ENCODE data around the gene METAP1. TPM values are rescaled to one million over a fixed set of nuclear protein-coding genes. Genes with fewer than 3 reads are reported as not detected.

METAP1 gene
- total and polyA plus RNA-seq, 10 donors = 22.0 to 34.7 (median 29.8) TPM

GRCh38 chr4:99084595-99084994 lies 89.1 kb downstream of the METAP1 start:
- TF ChIP-seq, protein P1, sequence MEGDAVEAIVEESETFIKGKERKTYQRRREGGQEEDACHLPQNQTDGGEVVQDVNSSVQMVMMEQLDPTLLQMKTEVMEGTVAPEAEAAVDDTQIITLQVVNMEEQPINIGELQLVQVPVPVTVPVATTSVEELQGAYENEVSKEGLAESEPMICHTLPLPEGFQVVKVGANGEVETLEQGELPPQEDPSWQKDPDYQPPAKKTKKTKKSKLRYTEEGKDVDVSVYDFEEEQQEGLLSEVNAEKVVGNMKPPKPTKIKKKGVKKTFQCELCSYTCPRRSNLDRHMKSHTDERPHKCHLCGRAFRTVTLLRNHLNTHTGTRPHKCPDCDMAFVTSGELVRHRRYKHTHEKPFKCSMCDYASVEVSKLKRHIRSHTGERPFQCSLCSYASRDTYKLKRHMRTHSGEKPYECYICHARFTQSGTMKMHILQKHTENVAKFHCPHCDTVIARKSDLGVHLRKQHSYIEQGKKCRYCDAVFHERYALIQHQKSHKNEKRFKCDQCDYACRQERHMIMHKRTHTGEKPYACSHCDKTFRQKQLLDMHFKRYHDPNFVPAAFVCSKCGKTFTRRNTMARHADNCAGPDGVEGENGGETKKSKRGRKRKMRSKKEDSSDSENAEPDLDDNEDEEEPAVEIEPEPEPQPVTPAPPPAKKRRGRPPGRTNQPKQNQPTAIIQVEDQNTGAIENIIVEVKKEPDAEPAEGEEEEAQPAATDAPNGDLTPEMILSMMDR (IDR thresholded peaks at IDR 0.05 in 8 of 11, conservative IDR thresholded peaks at IDR 0.05 in 3 of 11) = no peak
- TF ChIP-seq POLR2A (IDR thresholded peaks at IDR 0.05) = no peak
- peaks cover 2 to 63% (median 52%) of the 10 kb centered on the region in 6 donors for H3K36me3 ChIP-seq
- intact Hi-C loops (cut with DNase I; ENCODE audit: low total_unique reads) = no loop called here

DNA sequence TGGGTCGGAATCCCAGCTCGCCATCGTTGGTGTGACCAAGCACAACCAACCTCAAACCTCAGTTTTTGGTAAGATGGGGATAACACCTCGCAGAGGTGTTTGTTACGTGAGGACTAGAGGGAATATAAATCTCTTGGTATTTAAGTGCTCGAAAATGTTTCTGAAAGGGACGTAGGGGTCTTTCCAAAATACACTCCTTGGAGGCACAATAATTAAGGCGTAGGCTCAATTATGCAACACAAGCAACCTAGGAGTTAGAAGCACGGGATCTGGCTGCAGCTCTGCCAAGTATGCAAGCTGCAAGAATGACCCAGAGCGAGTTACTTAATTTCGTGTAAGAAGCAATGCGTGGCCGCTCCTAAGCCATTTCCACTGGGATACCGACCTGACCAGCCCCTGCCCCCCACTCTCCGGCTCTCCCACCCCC lies 92.5 kb downstream of the METAP1 start:
- Histone ChIP-seq H3K27ac (peak overlapping the region; percentile 72 to 95 (median 92)), H3K36me3 (peaks cover 2 to 28% (median 19%) of the 10 kb centered on the region in 6 donors), H3K9me3 (no peaks in the 10 kb centered on the region), H3K27me3 (replicated peaks in 1 of 7) (no peaks in the 10 kb centered on the region), H3K4me3 (peak overlapping the region; percentile 26 to 88 (median 68)), H3K4me1 (peaks cover 9 to 77% (median 35%) of the 10 kb centered on the region in 6 donors)
- TF ChIP-seq POLR2AphosphoS5 (IDR thresholded peaks at IDR 0.05) = no peak
- TF ChIP-seq POLR2A (IDR thresholded peaks at IDR 0.05) = no peak
- TF ChIP-seq, protein P1 (IDR thresholded peaks at IDR 0.05 in 8 of 11, conservative IDR thresholded peaks at IDR 0.05 in 3 of 11) = no peak
- DNase-seq = no peak
- intact Hi-C loops (cut with DNase I; ENCODE audit: low total_unique reads) = no loop called here
- 2 to 7% (median 6%) methylated on average over 15 of the region's 15 CpGs for WGBS, 5 donors

More at GRCh38 chr4:99084595-99084994, 89.1 kb downstream of the METAP1 start:
- no peak for DNase-seq
- H3K4me3 ChIP-seq = no peak overlapping the region
- 92 to 97% (median 96%) methylated on average over 2 of the region's 2 CpGs for WGBS, 5 donors
- H3K9me3 ChIP-seq = no peaks in the 10 kb centered on the region
- no peaks in the 10 kb centered on the region for H3K27me3 ChIP-seq (replicated peaks in 1 of 7)
- H3K27ac ChIP-seq = no peak overlapping the region
- peaks cover 8 to 46% (median 24%) of the 10 kb centered on the region in 6 donors for H3K4me1 ChIP-seq

DNA sequence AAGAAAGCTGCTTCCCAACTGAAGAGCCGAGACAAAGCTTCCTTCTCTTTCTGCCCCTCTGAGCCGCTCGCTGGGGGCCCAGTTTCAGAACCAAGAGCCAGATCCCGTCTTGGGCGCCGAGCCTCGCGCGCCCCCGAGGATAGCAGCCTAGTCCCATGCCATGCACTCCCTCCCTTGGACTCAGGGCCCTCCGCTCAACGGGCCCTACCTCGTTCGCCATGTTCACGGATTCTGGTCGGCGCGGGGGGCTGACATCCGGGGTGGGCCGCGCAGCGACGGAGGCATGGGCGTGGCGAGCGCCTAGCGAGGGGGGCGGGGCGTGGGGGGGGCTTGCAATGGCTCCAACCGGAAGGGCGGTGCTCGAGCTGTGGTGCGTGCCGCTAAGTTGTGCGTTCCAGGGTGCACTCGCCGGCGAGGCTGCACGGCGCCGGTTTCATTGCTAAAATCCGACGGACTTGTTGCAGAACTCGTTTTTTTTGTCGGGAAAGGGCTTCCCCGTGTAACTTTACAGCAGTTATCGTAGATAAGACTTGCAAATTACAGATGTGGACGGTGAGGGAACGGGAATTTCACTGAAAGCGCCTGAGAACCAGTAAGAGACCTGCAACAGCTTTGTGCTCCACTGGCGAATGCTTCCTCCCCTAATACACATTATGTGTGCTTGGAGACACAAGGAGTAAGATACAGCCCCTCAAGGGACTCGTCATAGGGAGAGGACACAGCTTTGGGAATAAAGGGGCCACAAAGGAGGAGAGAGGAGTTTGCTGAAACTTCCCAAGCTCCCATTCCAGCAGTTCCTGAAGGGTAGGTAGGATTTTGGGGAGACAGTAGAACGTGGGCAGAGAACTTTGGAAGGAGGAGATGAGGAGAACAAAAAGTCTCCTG lies 93.2 kb downstream of the METAP1 start, which contains the start of gene ADH5:
Gene ADH5 (minus strand): TSS at position 308 of the 885 bp plus-strand sequence. CDS start 88 bp downstream, at position 220.
- 1 to 2% (median 1%) methylated on average over 28 to 53 of the region's 53 CpGs for WGBS, 5 donors
- TF ChIP-seq POLR2AphosphoS5 (IDR thresholded peaks at IDR 0.05) (peak; percentile 92 to 95 (median 94)), POLR2A (IDR thresholded peaks at IDR 0.05) (peak in 2 of 3 donors; percentile 21 to 73)
- TF ChIP-seq, protein P1 (IDR thresholded peaks at IDR 0.05 in 8 of 11, conservative IDR thresholded peaks at IDR 0.05 in 3 of 11) = no peak
- DNase-seq = peak; percentile 96
- Histone ChIP-seq H3K9me3 (no peaks in the 10 kb centered on the region), H3K4me3 (peak within 1 kb of the TSS; percentile 26 to 88 (median 68)), H3K4me1 (peaks cover 9 to 77% (median 34%) of the 10 kb centered on the region in 6 donors), H3K27ac (peak within 1 kb of the TSS; percentile 72 to 95 (median 92)), H3K36me3 (peaks cover 2 to 21% (median 13%) of the 10 kb centered on the region in 6 donors), H3K27me3 (replicated peaks in 1 of 7) (no peaks in the 10 kb centered on the region)
- intact Hi-C loops (cut with DNase I; ENCODE audit: low total_unique reads) = no loop called here

Data from spleen (tissue), 11 donors.